Activated T-cell treated with anti-CD3 and anti-CD28 coated beads, Interleukin-2, amount 50 U/mL, for 48 hours (primary cell): ENCODE results near the gene MRPL21.

Source experiments
- DNase-seq, 2 experiments: peaks; one replicate each; pipeline ENCODE4 v3.0.0-alpha.2; 2020

MRPL21 gene

DNA sequence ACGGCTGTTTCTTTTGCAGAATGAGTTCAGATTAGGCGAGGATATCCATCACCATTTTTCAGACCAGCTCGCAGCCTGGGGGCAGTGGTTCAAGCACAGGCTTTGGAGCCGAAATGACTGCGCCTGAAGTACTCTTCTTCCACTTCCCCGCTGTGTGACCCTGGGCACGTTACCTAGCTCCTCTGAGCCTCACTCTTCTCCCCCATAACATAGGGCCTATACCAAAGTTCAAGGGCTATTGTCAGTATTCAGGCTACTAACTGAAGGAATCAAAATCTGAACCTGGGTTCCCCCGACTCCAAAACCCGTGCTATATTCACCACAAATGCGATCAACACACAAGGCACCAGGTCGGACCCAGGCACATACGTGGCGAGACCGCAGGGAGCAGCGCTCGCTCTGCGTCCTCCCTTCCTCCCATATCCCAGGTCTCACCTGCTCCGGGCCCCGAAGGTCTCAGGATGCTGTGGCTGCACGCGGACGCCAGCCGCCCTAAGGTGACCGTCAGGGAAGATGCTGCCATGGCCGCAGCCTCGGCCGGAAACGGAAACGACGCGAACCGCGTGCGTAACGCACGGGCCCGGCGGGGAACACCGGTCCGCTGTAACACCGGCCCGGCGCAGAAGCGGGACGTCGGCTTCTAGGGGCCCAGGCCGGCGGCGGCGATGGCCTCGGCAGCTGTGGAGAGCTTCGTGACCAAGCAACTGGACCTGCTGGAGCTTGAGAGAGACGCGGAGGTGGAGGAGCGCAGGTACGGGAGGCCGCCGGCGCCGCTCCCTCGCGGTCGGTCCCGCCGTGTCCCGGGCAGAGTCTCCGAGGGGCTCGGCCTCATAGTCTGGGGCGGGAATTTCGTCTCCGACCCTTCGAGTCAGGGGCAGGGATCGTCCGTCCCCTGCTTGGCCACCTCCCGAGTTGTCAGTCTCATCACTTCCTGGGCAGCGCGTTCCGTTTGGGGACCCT is at the start of gene MRPL21, which contains the start of gene IGHMBP2:
TSS of gene MRPL21 (minus strand) at position 545 of the 960 bp plus-strand sequence. CDS start at position 523, 22 bp downstream.
TSS of gene IGHMBP2 (plus strand) at position 604 of the 960 bp plus-strand sequence. CDS start at position 666, 62 bp downstream.
- DNase-seq, result peak; percentile 92 to 93

DNA sequence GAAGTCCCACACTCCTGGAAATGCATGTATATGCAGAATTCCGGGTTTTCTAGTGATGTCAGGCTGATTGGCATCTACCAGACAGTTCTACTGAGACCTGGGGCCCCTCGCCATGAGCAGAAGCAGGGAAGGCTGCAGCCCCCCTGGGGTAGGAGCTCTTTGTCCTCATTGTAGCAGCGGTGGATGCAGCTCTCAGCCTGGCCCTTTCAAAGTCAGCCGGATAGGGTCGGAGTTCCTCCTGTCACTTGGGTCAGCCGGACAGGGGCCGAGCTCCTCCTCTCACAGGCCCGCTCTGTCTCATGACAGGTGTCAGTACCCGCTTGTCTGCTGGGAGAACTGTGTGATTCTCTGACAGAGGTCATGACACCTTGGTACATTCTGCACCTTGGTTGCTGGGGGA is 47.1 kb upstream of the MRPL21 start:
- no peak for DNase-seq

DNA sequence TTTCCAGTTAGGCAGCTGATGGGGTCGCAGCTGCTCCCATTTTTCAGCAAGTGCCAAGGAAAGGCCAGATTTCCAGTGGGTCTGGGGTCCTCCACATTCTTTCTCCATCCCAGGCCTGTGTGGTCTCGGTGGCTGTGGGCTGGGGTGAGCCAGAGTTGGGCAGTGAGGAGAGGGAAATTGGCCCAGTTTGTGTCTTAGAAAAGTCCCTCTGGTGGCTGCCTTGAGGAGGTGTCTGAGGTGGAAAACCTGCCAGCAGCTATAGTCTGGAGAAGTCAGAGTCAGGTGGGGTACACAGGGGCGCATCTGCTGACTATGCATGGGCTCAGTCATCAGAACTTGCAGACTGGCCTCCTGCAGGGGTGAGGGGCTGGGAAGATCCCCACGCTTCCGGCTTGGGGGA is 46.6 kb upstream of the MRPL21 start:
- DNase-seq, result no peak

DNA sequence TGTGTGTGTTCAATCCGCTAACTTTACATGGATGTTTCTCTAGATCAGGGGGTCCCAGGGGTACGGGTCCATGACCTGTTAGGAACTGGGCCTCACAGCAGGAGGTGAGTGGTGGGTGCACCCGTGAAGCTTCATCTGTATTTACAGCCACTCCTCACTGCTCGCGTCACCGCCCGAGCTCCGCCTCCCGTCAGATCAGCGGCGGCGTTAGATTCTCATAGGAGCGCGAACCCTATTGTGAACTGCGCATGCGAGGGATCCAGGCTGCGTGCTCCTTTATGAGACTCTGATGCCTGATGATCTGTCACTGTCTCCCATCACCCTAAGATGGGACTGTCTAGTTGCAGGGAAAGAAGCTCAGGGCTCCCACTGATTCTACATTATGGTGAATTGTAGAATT is 45.3 kb upstream of the MRPL21 start:
- no peak for DNase-seq

DNA sequence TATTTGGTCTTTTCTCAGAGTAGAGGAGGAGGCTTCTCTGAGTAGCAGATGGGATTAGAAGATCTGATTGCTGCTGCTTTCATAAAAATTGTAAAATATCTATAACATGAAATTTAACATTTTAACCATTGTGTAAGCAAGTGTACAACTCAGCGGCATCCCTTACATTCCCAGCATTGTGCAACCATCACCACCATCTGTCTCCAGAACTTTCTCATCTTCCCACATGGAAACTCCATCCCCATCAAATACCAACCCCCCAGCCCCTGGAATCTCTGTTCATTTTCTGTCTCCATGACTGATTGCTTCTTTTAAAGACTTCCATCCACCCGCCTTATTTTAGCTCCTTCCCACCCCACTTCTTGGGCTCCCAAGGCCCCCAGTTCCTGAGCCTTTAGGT is 44.9 kb upstream of the MRPL21 start:
- no peak for DNase-seq

DNA sequence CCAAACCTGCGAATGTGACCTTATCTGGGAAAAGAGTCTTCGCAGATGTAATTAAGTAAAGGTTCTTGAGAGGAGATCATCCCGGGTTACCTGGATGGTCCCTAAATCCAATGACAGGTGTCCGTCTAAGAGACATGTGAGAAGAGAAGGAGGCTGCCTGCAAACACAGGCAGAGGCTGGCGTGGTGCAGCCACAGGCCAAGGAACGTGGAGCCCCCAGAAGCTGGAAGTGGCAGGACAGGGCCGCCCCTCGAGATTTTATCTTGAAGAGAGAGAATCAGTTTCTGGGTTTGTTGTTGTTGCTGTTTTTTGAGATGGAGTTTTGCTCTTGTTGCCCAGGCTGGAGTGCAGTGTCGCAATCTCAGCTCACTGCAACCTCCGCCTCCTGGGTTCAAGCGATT is 43.5 kb upstream of the MRPL21 start:
- DNase-seq, result no peak

DNA sequence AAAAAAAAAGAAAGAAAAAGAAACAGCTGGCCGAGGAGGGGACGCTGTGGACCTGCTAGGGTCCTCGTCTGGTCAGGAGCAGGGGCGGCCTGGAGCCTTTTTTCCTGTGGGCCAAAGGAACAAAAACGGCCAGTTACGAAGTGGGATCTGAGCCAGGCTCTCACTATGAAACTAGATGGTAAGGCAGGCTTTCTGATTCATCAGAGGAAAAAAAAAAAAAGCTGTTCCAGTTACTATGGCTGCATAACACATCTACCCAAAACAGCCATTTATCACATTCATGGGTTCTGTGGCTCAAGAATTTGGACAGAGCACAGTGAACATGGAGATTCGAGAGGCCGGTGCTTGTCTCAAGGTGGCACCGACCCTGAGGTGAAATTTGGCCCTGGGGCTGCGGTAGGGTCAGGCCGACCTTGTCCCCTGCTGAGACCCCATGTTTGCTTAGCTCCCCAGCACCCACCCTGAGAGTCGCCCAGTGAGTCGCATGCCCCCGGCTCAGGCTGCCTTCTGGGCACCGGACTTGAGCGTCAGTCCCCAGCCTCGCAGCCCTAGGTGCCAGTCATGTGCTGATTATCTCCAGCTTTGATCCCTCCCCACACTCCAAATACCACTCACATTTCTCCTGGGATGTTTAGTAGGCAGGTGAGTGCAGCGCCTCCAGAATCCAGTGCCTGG is 42.9 kb upstream of the MRPL21 start:
- DNase-seq, result no peak

DNA sequence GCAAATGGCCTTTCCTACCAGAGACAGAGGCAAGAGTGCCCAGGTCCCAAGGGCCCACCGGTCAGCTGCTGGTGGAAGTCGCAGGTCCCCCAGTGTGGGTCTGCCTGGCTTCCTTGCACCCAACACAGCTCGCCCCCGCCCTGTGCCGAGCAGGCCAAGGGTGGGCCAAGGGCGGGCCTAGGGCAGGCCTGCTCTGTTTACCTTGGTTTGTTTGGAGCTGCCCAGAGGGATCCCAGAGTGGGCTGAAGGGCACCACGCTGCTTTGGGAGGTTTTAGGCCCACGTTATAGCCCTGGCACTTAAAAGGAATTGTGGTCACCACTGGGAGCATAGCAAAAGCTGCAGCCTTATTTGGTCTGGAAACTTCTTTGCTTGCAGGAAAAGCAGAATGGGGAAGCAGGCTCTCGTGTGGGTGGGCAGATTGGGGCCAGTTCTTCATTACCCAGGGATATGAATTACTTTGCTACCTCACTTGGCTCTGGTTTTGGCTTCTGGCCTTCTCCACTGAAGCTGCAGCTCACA is 39.2 kb upstream of the MRPL21 start:
- DNase-seq, result no peak

DNA sequence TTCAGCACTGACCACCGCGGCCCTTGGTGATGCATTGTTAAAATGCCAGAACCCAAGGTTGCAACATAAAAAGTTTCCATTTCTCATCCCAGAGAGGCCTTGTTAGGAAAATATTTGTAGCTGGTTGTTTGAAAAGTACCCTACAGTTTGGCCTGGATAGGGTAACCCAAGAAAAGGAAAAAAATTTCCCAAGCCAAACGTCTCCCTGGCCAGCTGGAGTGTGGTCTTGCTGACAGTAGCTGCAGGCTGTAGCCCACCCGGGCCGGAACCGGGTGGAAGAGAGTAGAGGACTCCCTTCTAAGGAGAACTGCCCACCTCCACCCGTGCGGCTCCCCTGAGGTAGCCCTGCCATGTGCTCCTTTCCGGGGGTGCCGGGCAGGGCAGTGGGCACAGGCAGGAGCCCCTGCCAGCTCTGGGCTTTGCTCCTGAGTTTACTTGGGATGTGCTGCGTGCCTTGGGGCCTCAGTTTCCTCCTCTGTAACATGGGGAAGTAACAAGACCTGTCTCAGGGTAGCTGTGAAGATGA is 38.5 kb upstream of the MRPL21 start:
- no peak for DNase-seq

DNA sequence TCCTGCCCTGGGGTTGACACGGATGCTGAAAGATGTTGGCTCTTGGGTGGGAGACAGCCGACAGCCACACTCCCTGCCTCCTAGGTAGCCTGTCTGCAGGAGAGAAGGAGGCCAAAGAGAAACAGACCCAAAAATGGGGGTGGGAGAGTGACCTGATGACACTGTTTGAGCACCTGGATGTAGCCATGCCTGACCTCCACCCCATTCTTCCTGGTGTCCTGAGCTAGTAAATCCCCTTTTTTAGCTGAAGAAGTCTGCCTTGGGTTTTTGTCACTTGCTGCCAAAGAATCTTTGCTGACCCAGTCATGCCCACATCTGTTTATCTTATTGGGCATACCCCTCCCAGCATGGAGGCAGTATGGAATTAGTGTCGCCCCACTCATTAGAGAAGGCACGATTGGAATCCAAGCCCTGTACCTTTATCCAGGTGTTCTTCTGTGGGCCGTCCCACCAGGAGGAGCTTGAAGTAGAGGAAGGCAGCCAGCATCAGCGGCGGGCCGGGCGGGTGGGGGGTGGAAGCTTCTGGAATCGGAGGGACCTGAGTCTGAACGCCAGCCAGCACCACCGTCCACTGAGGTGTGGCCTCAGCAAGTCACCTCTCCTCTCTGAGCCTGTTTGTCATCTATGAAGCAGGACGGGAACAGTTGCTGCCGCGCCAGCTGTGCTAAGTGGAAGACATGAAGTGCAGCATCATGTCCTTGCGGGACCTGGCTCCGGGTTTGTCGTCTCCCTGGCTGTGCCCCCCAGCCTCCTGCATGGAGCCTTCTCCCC is 37.9 kb upstream of the MRPL21 start:
- DNase-seq, result no peak

DNA sequence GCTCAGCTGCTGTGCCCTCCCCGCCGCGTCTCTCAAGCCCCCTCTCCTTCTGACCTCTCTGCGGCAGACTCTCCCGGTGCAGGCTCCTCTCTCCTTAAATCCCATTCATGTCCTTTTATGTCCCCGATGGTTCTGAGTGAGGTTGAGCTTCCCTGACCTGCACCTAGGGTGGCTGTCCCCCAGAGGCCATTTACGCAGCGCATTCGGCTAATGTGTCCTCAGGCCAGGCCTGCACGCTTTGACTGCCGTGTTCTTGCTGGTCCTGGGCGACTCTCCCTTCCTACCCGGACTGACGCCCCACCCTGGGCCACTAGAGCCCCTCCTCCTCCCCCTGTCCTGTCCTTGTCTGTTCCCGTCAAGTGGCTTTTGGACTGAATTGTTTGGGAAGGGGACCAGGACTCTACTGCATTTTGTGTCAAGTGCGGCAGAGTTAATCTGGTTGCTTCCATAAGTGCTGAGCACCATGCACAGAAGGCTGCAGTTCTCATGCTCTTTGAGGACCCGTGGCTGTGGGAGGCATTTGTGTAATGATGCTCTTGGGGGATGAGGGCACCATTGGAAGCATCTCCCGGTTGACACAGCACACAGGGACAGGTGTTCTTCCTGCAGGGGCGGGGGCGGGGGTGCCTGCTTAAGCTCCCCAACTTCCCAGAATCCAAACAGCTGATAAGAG is 37.2 kb upstream of the MRPL21 start:
- DNase-seq, result no peak

DNA sequence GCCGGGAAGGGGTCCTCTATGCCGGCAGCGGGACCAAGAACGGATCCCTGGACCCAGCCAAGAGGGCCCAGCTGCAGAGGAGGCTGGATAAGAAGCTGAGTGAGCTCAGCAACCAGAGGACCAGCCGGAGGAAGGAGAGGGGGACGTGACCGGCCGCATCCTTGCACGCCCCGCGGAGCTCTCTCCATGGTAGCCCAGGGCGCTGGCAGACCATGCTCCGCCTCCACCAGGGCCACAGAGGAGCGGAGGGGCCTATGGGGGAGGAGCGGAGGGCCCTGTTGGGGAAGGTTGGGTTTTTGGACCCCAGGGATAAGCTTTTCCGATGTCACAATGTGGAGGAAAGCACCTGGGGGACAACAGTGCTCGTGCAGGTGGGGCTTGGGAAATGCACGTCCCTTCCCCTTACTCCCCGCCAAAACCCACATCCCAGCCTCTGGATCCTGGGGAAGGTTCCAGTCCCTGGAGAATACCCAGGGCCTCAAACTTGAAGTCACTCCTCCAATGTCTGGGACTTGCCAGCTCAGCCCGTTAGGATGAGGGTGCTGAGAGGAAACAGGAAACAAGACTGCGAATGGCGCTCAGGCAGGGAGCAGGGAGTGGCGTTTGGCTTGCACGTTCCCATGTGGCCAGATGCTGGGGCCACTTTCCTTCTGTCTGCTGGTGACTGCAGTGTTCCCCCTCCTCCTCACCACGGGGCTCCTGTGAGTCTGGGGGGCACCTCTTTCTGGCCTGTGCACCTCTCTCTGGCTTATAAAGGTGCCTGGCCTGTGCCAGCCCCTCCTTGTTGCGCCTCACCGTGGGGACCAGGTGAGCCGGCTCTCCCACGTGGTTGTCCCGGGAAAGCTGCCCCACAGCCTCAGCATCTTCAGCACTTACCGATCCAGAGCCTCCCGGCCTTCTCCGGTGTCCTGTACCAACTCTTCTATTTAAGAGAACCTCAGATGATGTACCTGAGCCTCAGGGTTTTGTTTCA is 36.2 kb upstream of the MRPL21 start:
- no peak for DNase-seq

DNA sequence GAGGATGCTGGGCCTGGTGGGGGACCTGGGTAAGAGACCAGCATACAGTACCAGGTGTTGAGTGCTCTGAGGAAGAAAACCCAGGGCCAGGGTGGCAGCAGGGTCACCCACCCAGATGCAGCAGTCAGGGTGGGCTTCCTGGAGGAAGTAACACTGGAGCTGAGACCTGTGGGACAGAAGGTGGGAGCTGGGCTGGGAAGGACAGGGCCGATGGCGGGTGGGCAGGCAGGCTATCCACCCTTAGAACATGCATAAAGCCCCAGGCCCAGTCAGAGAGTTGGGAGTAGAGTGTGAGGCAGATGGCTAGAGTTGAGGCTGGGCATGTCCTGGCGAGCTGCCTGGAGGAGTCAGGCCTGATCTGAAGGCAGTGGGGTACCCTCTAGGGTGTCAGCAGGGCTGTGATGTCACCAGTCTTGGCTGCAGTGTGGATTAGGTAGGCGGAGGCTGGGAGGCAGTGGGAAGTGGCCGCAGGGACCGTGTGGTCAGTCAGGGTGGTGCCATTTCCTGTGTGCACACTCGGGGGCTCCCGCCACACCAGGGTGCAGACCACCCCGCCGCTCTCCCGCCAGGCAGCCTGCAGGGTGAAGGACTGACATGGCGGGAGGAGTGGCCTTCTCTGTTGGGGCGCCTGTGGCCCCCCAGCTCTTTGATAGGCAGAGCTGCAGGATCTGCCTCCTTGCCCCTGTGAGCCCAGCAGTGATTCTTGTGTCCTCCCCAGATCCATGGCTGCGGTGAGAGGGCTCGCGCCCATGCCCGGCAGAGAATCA is 35.4 kb upstream of the MRPL21 start:
- DNase-seq, result no peak

DNA sequence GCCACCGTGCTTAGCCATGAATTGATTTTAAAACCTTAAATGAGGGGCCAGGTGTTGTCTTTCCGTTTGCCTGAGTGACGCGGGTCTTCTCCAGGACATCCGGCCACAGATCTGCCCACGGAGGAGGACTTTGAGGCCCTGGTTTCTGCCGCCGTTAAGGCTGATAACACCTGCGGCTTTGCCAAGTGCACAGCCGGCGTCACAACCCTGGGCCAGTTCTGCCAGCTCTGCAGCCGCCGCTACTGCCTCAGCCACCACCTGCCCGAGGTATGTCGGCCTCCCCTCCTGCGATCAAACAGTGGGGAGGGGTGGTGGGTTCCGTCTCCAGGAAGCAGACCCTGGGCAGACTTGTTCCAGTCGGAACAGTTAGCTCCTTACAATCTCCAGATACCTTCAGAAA is 34.5 kb upstream of the MRPL21 start:
- no peak for DNase-seq

DNA sequence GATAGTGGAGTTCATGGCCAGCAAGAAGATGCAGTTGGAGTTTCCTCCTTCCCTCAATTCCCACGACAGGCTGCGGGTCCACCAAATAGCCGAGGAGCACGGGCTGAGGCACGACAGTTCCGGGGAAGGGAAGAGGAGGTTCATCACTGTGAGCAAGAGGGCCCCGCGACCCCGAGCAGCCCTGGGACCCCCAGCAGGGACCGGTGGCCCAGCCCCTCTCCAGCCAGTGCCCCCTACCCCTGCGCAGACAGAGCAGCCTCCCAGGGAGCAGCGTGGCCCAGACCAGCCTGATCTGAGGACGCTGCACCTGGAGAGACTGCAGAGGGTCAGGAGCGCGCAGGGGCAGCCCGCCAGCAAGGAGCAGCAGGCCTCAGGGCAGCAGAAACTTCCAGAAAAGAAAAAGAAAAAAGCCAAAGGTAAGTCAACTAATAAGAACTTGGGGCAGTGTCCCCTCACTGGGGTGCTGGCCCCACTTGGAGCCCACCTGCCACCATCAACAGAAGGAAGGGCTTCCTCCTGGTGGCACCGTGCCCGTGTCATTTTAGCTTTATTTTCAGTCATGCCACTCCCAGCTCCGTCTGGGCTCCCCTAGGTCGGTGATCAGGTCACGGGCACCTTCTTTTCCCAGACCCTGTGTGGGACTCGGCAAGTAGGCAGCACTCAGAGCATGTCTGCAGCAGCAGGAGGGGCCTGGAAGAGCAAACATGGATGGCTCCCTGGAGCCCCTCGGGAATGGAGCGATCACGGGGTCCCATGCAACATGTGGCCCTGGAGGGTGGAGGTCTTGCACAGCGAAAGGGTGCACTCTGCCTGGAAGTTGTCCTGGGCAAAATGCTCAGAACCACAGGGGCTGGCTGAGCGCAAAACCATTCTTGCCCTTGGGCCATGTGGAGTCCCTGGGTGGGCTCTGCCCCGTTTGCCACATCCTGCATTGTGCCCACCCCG is 33.3 kb upstream of the MRPL21 start:
- no peak for DNase-seq

DNA sequence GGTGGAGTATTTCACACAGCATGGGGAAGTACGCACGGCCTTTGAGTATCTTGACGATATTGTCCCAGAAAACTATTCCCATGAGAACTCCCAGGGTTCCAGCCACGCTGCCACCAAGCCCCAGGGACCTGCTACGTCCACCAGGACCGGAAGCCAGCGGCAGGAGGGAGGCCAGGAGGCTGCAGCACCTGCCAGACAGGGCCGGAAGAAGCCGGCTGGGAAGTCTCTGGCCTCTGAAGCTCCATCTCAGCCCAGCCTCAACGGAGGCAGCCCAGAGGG is 32.7 kb upstream of the MRPL21 start:
- no peak for DNase-seq

DNA sequence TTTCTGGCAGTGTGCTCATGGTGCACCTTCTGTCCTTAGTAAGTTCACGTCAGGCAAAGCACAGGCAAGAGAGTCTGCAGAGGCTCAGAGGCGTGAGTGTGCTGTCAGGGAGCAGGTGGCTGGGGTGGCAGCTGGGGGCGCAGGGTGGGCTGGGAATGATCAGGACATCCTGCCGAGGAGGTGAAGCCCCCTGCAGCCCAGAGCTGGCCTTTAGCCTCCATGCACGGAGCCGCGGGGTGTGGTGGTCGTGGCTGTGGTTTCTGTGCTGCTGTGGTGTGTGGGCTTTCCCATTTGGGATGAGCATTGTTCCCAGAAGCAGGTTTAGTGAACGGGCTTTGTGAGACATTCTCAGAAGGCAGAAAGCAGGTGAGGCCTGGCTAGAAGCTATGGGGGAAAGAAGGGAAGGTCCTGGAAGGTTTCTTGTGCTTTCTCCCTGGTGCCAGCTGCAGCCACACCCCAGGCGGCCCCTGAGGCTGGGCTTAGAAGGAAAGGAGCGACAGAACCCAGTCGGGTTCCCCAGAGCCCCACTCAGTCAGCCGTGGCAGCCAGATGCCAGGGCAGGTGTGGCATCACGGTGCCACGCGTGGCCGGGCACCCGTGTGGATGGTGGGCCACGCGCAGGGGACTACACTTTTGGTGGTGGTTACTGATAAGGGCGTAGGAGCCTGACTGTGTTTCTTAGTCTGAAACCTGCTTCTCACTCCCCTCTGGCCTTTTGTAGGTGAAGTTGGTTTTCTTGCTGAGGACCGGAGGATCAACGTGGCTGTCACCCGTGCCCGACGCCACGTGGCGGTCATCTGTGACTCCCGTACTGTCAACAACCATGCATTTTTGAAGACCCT is 32.1 kb upstream of the MRPL21 start:
- no peak for DNase-seq

DNA sequence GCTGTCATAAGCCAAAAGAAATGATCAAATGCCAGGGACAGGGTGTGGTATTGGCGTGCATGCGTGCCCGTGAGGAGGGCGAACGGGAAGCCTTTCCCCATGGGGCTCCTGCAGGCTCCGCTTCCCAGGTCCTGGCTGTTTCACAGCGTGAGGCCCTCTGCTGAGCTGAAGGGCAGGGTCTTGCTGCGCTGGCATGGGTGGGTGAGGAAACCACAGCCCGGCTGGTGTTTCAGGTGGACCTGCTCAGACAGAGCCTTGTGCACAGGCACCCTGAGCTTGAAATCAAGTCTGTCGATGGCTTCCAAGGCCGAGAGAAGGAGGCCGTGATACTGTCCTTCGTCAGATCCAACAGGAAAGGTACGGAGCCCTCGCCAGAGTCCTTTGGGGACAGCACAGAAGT is 31.4 kb upstream of the MRPL21 start:
- no peak for DNase-seq
